Brain microvascular endothelial cell (primary cell): ENCODE results near the gene UBXN2A.
"Not testable (repeated sequence)": the region's sequence is repeated elsewhere in the genome, so short reads cannot be mapped to it uniquely, and the experiment has no call there.

Source experiments
- DNase-seq: peaks from one replicate; pipeline ENCODE4 v3.0.0-alpha.2; 2020
- H3K27ac ChIP-seq: fragments of 250-450 bp; sonication (Bioruptor Pico); 2 replicates; pipeline ENCODE4 v1.5.1; 2020; ENCODE audit warnings: mild to moderate bottlenecking, moderate library complexity
- H3K27me3 ChIP-seq: fragments of 250-450 bp; sonication (Bioruptor Pico); replicated peaks from 2 replicates; pipeline ENCODE4 v1.5.1; 2020; ENCODE audit warnings: mild to moderate bottlenecking
- H3K36me3 ChIP-seq: fragments of 250-450 bp; sonication (Bioruptor Pico); replicated peaks from 2 replicates; pipeline ENCODE4 v1.5.1; 2020; ENCODE audit warnings: mild to moderate bottlenecking
- H3K4me3 ChIP-seq: 2 replicates; pipeline ENCODE4 v1.5.1; 2011; ENCODE audit warnings: low read depth, mild to moderate bottlenecking, control low read depth, low read length, moderate library complexity
- CTCF ChIP-seq: IDR thresholded peaks from 2 replicates; pipeline ENCODE4 v1.5.1; 2011; ENCODE audit warnings: low read depth, mild to moderate bottlenecking, moderate library complexity, low read length, control low read depth, inconsistent platforms; ENCODE audit errors: missing control alignments
- in situ Hi-C: cut with HindIII; loops from 2 replicates; pipeline ENCODE4 v1.10.0; 2017; ENCODE audit warnings: low sequenced_read_pairs, low pct_ligation_motif_present

UBXN2A gene

GRCh38 chr2:23944976-23945375, 4.7 kb downstream of the UBXN2A start:
- Histone ChIP-seq H3K27me3 (no peaks in the 10 kb centered on the region), H3K4me3 (no peak overlapping the region), H3K36me3 (peaks cover 2% of the 10 kb centered on the region), H3K27ac (no peak overlapping the region)
- DNase-seq: no peak
- in situ Hi-C loops: no loop called here
- no peak for TF ChIP-seq CTCF

DNA sequence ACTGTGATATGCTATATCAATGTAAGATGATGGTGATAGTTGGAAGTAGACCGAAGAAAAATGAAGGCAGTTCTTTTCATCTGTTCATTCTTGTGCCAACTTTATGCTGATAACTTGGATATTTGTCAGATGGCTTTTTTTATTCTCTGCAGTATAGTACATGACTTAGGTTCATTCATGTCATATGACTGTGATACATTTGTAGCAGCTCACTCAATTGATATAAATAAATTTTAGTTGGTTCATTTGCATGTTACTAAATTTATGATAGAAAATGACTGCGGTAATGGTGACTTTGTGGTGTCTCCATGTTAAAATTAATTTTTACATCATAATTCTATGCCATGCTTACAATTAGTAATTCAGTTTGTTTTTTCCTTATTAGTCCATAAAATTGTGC, 7.1 kb downstream of the UBXN2A start:
- H3K4me3 ChIP-seq: no peak overlapping the region
- no peaks in the 10 kb centered on the region for H3K27me3 ChIP-seq
- DNase-seq: no peak
- H3K27ac ChIP-seq: no peak overlapping the region
- no peak for TF ChIP-seq CTCF
- in situ Hi-C loops: no loop called here
- H3K36me3 ChIP-seq: no peaks in the 10 kb centered on the region

GRCh38 chr2:23952558-23952957, 12.3 kb downstream of the UBXN2A start:
- H3K27ac ChIP-seq, DNase-seq, H3K27me3 ChIP-seq, in situ Hi-C loops, H3K4me3 ChIP-seq, H3K36me3 ChIP-seq: not testable (repeated sequence)

GRCh38 chr2:23953625-23954024, 13.4 kb downstream of the UBXN2A start:
- no peak for DNase-seq
- no peak overlapping the region for H3K4me3 ChIP-seq
- no peaks in the 10 kb centered on the region for H3K36me3 ChIP-seq
- TF ChIP-seq CTCF: no peak
- no peaks in the 10 kb centered on the region for H3K27me3 ChIP-seq
- in situ Hi-C loops: no loop called here
- no peak overlapping the region for H3K27ac ChIP-seq

DNA sequence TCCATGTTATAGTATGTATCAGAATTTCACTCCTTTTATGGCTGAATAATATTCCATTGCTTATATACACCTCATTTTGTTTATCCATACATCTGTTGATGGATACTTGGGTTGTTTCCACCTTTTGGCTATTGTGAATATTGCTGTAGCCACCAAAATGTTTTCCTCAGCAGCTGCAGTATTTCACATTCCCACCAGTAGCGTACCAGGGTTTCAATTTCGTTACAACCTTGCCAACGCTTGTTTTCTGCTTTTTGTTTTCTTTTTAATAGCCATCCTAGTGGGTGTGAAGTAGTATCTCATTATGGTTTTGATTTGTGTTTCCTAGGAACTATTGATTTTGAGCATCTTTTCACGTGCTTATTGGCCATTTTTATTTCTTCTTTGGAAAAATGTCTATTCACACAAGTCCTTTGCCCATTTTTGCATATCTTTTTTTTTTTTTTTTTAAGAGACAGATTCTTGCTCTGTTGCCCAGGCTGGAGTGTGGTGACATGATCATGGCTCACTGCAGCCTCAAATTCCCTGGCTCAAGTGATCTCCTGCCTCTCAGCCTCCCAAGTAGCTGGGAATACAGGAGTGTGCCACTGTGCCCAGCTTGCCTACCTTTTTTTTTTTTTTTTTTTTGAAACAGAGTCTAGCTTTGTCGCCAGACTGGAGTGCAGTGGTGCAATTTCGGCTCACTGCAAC, 14.2 kb downstream of the UBXN2A start:
- Histone ChIP-seq H3K4me3 (no peak overlapping the region), H3K27me3 (no peaks in the 10 kb centered on the region), H3K27ac (no peak overlapping the region), H3K36me3 (no peaks in the 10 kb centered on the region)
- TF ChIP-seq CTCF: no peak
- in situ Hi-C loops: no loop called here
- DNase-seq: no peak

DNA sequence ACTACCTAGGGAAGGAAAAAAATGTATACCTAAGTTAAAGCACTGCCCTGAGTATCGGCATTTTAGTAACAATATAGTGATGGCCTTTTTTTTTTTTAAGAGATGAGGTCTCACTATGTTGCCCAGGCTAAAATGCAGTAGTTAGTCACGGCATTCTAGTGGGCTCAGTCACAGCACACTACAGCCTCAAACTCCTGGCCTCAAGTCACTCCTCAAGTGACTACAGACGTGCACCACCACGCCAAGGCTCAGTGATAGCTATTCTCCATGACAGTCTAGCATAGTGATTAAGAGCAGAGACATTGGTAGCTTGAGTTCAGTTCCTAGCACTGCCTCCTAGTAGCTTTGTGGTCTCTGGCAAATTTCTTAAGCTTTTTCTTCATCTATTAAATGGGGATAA, 27.6 kb downstream of the UBXN2A start:
- Histone ChIP-seq H3K36me3 (peaks cover 2% of the 10 kb centered on the region), H3K4me3 (no peak overlapping the region), H3K27me3 (no peaks in the 10 kb centered on the region), H3K27ac (no peak overlapping the region)
- DNase-seq: no peak
- TF ChIP-seq CTCF: no peak
- in situ Hi-C loops: no loop called here
